GM18508 (cell line): ENCODE measurements around the gene TNFRSF8.

ENCODE experiments used
- ATAC-seq: cut with Tn5 transposase; IDR thresholded peaks from one replicate; pipeline ENCODE4 v1.9.1; 2021; ENCODE audit warnings: moderate number of reproducible peaks; ENCODE audit not compliant: insufficient read depth, unreplicated experiment

TNFRSF8 gene

GRCh38 chr1:12059722-12060464 is 3.2 kb upstream of the TNFRSF8 start:
- no peak for ATAC-seq

- ATAC-seq: no peak
These were observed 2.6 kb upstream of the TNFRSF8 start for GRCh38 chr1:12060500-12060899.

GRCh38 chr1:12064073-12064969 is 1.2 kb downstream of the TNFRSF8 start:
- ATAC-seq: no peak

- ATAC-seq: no peak
These were observed 2.8 kb downstream of the TNFRSF8 start for GRCh38 chr1:12065872-12066271.

GRCh38 chr1:12067900-12068821 is 5.1 kb downstream of the TNFRSF8 start:
- ATAC-seq: no peak

GRCh38 chr1:12069623-12070244 is 6.6 kb downstream of the TNFRSF8 start:
- no peak for ATAC-seq

GRCh38 chr1:12071892-12072291 is 8.8 kb downstream of the TNFRSF8 start:
- ATAC-seq: no peak

- ATAC-seq: no peak
These were observed 9.6 kb downstream of the TNFRSF8 start for GRCh38 chr1:12072741-12073140.

GRCh38 chr1:12073796-12074195 is 10.7 kb downstream of the TNFRSF8 start:
- ATAC-seq: no peak

GRCh38 chr1:12075195-12076114 is 12.4 kb downstream of the TNFRSF8 start:
- ATAC-seq: no peak

- no peak for ATAC-seq
These were observed 13.4 kb downstream of the TNFRSF8 start for GRCh38 chr1:12076425-12077005.

- ATAC-seq: no peak
These were observed 15.5 kb downstream of the TNFRSF8 start for GRCh38 chr1:12078575-12078937.

GRCh38 chr1:12078938-12079861 is 16.1 kb downstream of the TNFRSF8 start:
- no peak for ATAC-seq

- no peak for ATAC-seq
These were observed 17.1 kb downstream of the TNFRSF8 start for GRCh38 chr1:12080156-12080555.

GRCh38 chr1:12080773-12081556 is 17.9 kb downstream of the TNFRSF8 start:
- no peak for ATAC-seq

GRCh38 chr1:12081648-12082396 is 18.7 kb downstream of the TNFRSF8 start:
- ATAC-seq: no peak
